ENCODE measurements around the gene ETV6.

ETV6 gene

DNA sequence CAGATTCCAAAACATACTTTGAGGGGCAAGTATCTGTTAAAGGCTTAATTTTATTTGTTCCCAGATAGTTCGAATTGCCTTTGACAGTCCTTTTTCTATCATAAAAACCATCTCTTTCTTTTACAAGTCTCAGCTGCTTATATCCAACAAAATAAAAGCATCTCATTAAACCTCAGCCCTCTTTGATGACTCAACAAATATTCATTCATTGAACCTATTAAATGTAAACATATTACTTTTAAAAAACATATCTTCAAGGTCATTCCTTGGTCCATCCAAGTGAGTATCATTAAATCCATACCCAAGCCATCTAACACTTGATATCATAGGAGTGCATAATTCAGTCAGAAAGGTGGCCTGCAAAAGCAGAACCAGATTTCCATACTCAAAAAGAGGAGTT, 266.6 kb downstream of the ETV6 start:
- Histone ChIP-seq H3K36me3 (ENCODE audit: insufficient read depth, insufficient read length, low read length) (no peaks in the 10 kb centered on the region), H3K9me3 (ENCODE audit: insufficient read depth, low read length) (no peaks in the 10 kb centered on the region), H3K9ac (ENCODE audit: insufficient read length, low read depth) (no peak overlapping the region), H3K4me3 (ENCODE audit: insufficient read length, low read depth) (no peak overlapping the region), H3K4me1 (ENCODE audit: insufficient read depth, insufficient read length) (no peaks in the 10 kb centered on the region), H3K27me3 (ENCODE audit: insufficient read depth, insufficient read length) (no peaks in the 10 kb centered on the region)
- no peak for DNase-seq (ENCODE audit: low read depth, low spot score)
- no peak for TF ChIP-seq ZNF274 (IDR thresholded peaks at IDR 0.05; ENCODE audit: low read depth, low read length)
- no peak for TF ChIP-seq YY1 (IDR thresholded peaks at IDR 0.05; ENCODE audit: insufficient read depth, insufficient read length)

- Histone ChIP-seq H3K4me3 (ENCODE audit: insufficient read length, low read depth) (no peak overlapping the region), H3K9ac (ENCODE audit: insufficient read length, low read depth) (no peak overlapping the region), H3K9me3 (ENCODE audit: insufficient read depth, low read length) (no peaks in the 10 kb centered on the region), H3K36me3 (ENCODE audit: insufficient read depth, insufficient read length, low read length) (no peaks in the 10 kb centered on the region), H3K4me1 (ENCODE audit: insufficient read depth, insufficient read length) (no peaks in the 10 kb centered on the region), H3K27me3 (ENCODE audit: insufficient read depth, insufficient read length) (no peaks in the 10 kb centered on the region)
- DNase-seq (ENCODE audit: low read depth, low spot score): no peak
- no peak for TF ChIP-seq SUZ12 (IDR thresholded peaks at IDR 0.05; ENCODE audit: extremely low read depth, insufficient read depth, insufficient read length)
- TF ChIP-seq YY1 (IDR thresholded peaks at IDR 0.05; ENCODE audit: insufficient read depth, insufficient read length): no peak
- no peak for TF ChIP-seq ZNF274 (IDR thresholded peaks at IDR 0.05; ENCODE audit: low read depth, low read length)
Observed at GRCh38 chr12:11916771-11917170, 267.3 kb downstream of the ETV6 start.

GRCh38 chr12:11917501-11917900, 268.0 kb downstream of the ETV6 start:
- H3K9ac ChIP-seq (ENCODE audit: insufficient read length, low read depth): no peak overlapping the region
- no peaks in the 10 kb centered on the region for H3K36me3 ChIP-seq (ENCODE audit: insufficient read depth, insufficient read length, low read length)
- DNase-seq (ENCODE audit: low read depth, low spot score): no peak
- no peak overlapping the region for H3K4me3 ChIP-seq (ENCODE audit: insufficient read length, low read depth)
- no peaks in the 10 kb centered on the region for H3K4me1 ChIP-seq (ENCODE audit: insufficient read depth, insufficient read length)
- no peaks in the 10 kb centered on the region for H3K9me3 ChIP-seq (ENCODE audit: insufficient read depth, low read length)
- no peak for TF ChIP-seq ZNF274 (IDR thresholded peaks at IDR 0.05; ENCODE audit: low read depth, low read length)
- TF ChIP-seq SUZ12 (IDR thresholded peaks at IDR 0.05; ENCODE audit: extremely low read depth, insufficient read depth, insufficient read length): no peak
- no peak for TF ChIP-seq YY1 (IDR thresholded peaks at IDR 0.05; ENCODE audit: insufficient read depth, insufficient read length)
- H3K27me3 ChIP-seq (ENCODE audit: insufficient read depth, insufficient read length): no peaks in the 10 kb centered on the region

- Histone ChIP-seq H3K9ac (ENCODE audit: insufficient read length, low read depth) (no peak overlapping the region), H3K4me1 (ENCODE audit: insufficient read depth, insufficient read length) (no peaks in the 10 kb centered on the region), H3K27me3 (ENCODE audit: insufficient read depth, insufficient read length) (no peaks in the 10 kb centered on the region), H3K36me3 (ENCODE audit: insufficient read depth, insufficient read length, low read length) (no peaks in the 10 kb centered on the region), H3K4me3 (ENCODE audit: insufficient read length, low read depth) (no peak overlapping the region), H3K9me3 (ENCODE audit: insufficient read depth, low read length) (no peaks in the 10 kb centered on the region)
- TF ChIP-seq SUZ12 (IDR thresholded peaks at IDR 0.05; ENCODE audit: extremely low read depth, insufficient read depth, insufficient read length): no peak
- TF ChIP-seq YY1 (IDR thresholded peaks at IDR 0.05; ENCODE audit: insufficient read depth, insufficient read length): no peak
- TF ChIP-seq ZNF274 (IDR thresholded peaks at IDR 0.05; ENCODE audit: low read depth, low read length): no peak
- no peak for DNase-seq (ENCODE audit: low read depth, low spot score)
Observed at GRCh38 chr12:11920231-11920630, 270.8 kb downstream of the ETV6 start.

GRCh38 chr12:11922361-11922760, 272.9 kb downstream of the ETV6 start:
- Histone ChIP-seq H3K4me3 (ENCODE audit: insufficient read length, low read depth) (no peak overlapping the region), H3K4me1 (ENCODE audit: insufficient read depth, insufficient read length) (no peaks in the 10 kb centered on the region), H3K9ac (ENCODE audit: insufficient read length, low read depth) (no peak overlapping the region), H3K27me3 (ENCODE audit: insufficient read depth, insufficient read length) (no peaks in the 10 kb centered on the region), H3K36me3 (ENCODE audit: insufficient read depth, insufficient read length, low read length) (no peaks in the 10 kb centered on the region), H3K9me3 (ENCODE audit: insufficient read depth, low read length) (no peaks in the 10 kb centered on the region)
- DNase-seq (ENCODE audit: low read depth, low spot score): no peak
- no peak for TF ChIP-seq ZNF274 (IDR thresholded peaks at IDR 0.05; ENCODE audit: low read depth, low read length)
- TF ChIP-seq YY1 (IDR thresholded peaks at IDR 0.05; ENCODE audit: insufficient read depth, insufficient read length): no peak
- TF ChIP-seq SUZ12 (IDR thresholded peaks at IDR 0.05; ENCODE audit: extremely low read depth, insufficient read depth, insufficient read length): no peak

GRCh38 chr12:11923067-11923466, 273.6 kb downstream of the ETV6 start:
- Histone ChIP-seq H3K9ac (ENCODE audit: insufficient read length, low read depth) (no peak overlapping the region), H3K4me3 (ENCODE audit: insufficient read length, low read depth) (no peak overlapping the region), H3K4me1 (ENCODE audit: insufficient read depth, insufficient read length) (no peaks in the 10 kb centered on the region), H3K36me3 (ENCODE audit: insufficient read depth, insufficient read length, low read length) (no peaks in the 10 kb centered on the region), H3K9me3 (ENCODE audit: insufficient read depth, low read length) (no peaks in the 10 kb centered on the region), H3K27me3 (ENCODE audit: insufficient read depth, insufficient read length) (no peaks in the 10 kb centered on the region)
- TF ChIP-seq ZNF274 (IDR thresholded peaks at IDR 0.05; ENCODE audit: low read depth, low read length) (no peak), SUZ12 (IDR thresholded peaks at IDR 0.05; ENCODE audit: extremely low read depth, insufficient read depth, insufficient read length) (no peak), YY1 (IDR thresholded peaks at IDR 0.05; ENCODE audit: insufficient read depth, insufficient read length) (no peak)
- DNase-seq (ENCODE audit: low read depth, low spot score): no peak

DNA sequence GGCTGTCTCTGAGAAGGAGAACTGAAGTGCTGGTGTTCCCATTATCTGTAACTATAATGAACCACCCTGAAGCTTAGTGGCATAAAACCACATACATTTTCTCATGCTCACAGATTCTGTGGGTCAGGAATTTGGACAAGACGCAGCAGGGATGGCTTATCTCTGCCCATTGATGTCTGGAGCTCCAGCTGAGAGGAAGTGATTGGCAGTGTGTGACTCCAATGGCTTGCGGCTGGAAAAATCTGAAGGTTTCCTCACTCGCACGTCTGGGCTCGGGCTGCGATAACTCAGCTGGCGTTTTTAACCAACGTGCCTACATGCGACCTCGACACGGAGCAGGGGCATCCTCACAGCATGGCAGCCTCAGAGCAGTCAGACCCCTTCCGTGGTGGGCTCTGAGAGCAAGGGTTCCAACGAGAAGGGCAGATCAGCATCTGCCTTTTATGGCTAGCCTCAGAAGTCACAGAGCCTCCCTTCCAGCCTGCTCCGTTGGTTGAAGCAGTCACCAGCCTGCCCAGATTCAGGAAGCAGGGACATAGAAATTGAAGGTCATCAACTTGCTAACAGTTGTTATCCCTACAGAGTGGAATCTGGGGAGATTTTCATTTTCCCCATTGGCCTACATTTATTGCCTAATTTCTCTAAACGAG, 277.9 kb downstream of the ETV6 start:
- H3K4me3 ChIP-seq (ENCODE audit: insufficient read length, low read depth): no peak overlapping the region
- no peaks in the 10 kb centered on the region for H3K36me3 ChIP-seq (ENCODE audit: insufficient read depth, insufficient read length, low read length)
- H3K9me3 ChIP-seq (ENCODE audit: insufficient read depth, low read length): no peaks in the 10 kb centered on the region
- no peaks in the 10 kb centered on the region for H3K4me1 ChIP-seq (ENCODE audit: insufficient read depth, insufficient read length)
- no peaks in the 10 kb centered on the region for H3K27me3 ChIP-seq (ENCODE audit: insufficient read depth, insufficient read length)
- H3K9ac ChIP-seq (ENCODE audit: insufficient read length, low read depth): no peak overlapping the region
- no peak for TF ChIP-seq ZNF274 (IDR thresholded peaks at IDR 0.05; ENCODE audit: low read depth, low read length)
- TF ChIP-seq YY1 (IDR thresholded peaks at IDR 0.05; ENCODE audit: insufficient read depth, insufficient read length): no peak
- TF ChIP-seq SUZ12 (IDR thresholded peaks at IDR 0.05; ENCODE audit: extremely low read depth, insufficient read depth, insufficient read length): no peak
- no peak for DNase-seq (ENCODE audit: low read depth, low spot score)
